ENCODE results near the gene LYVE1. TPM values are rescaled to one million over a fixed set of nuclear protein-coding genes. Genes with fewer than 3 reads are reported as not detected.
A peak's percentile ranks its signal among the peaks of the same experiment; 100 is the strongest.

The LYVE1 gene
- total RNA-seq, 2 donors from 2014 or later = 31.3 to 39.4 TPM

- intact Hi-C loops (cut with DNase I, micrococcal nuclease) = no loop called here
- DNase-seq = no peak
- no peak for ATAC-seq
These were observed 3.0 kb downstream of the LYVE1 start for GRCh38 chr11:10565493-10565892.

GRCh38 chr11:10564696-10565318 lies 3.7 kb downstream of the LYVE1 start:
- ATAC-seq = no peak
- DNase-seq = no peak
- intact Hi-C loops (cut with DNase I, micrococcal nuclease) = no loop called here

GRCh38 chr11:10564030-10564429 lies 4.4 kb downstream of the LYVE1 start:
- DNase-seq = no peak
- intact Hi-C loops (cut with DNase I, micrococcal nuclease) = no loop called here

DNA sequence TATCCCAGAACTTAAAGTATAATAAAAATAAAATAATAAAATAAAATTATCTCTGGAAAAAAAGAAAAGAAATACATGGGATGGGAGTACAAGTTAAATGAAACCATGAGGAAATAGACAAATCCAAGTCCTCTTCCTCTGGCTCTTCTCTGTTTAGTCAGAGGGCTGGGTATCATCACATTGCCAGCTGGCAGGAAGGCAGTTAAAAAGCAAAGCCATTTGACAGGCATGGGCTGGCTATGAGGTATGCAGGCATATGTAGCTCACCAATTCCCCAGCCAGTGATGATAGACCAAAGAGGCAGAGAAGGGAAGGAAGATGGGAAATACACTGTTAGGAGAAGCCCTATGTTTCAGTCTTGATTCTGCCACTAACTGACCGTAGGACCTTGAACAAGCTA lies 6.5 kb downstream of the LYVE1 start:
- DNase-seq (no peak), ATAC-seq (peak; percentile 67)
- intact Hi-C loops (cut with DNase I, micrococcal nuclease) = no loop called here

More at GRCh38 chr11:10564030-10564429, 4.4 kb downstream of the LYVE1 start:
- ATAC-seq = no peak

- ATAC-seq = peak; percentile 87
- intact Hi-C loops (cut with DNase I, micrococcal nuclease) = no loop called here
- no peak for DNase-seq
These were observed 7.2 kb downstream of the LYVE1 start for GRCh38 chr11:10561043-10561818.

DNA sequence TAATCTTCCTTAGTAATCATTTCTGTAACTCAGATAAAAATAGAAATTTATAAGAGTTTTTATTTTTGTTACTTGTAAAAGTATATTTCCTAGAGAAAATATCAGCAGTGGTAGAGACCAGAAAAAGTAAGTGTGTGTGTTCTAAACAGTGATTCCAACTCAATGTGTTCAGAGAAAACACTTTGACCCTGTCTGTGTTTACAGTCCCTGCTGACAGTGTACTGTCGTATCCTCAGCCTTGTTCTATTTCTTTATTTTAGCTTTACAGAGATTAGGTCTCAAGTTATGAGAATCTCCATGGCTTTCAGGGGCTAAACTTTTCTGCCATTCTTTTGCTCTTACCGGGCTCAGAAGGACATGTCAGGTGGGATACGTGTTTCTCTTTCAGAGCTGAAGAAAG lies 10.2 kb downstream of the LYVE1 start:
- DNase-seq = no peak
- ATAC-seq = no peak
- intact Hi-C loops (cut with DNase I, micrococcal nuclease) = no loop called here

GRCh38 chr11:10556590-10556989 lies 11.9 kb downstream of the LYVE1 start:
- intact Hi-C loops (cut with DNase I, micrococcal nuclease) = no loop called here
- ATAC-seq (peak; percentile 52), DNase-seq (no peak)

- DNase-seq = no peak
- intact Hi-C loops (cut with DNase I, micrococcal nuclease) = no loop called here
These were observed 16.6 kb downstream of the LYVE1 start for GRCh38 chr11:10551845-10552352.

GRCh38 chr11:10551290-10551592 lies 17.2 kb downstream of the LYVE1 start:
- no peak for ATAC-seq
- DNase-seq = no peak
- intact Hi-C loops (cut with DNase I, micrococcal nuclease) = no loop called here

More at GRCh38 chr11:10551845-10552352, 16.6 kb downstream of the LYVE1 start:
- no peak for ATAC-seq

DNA sequence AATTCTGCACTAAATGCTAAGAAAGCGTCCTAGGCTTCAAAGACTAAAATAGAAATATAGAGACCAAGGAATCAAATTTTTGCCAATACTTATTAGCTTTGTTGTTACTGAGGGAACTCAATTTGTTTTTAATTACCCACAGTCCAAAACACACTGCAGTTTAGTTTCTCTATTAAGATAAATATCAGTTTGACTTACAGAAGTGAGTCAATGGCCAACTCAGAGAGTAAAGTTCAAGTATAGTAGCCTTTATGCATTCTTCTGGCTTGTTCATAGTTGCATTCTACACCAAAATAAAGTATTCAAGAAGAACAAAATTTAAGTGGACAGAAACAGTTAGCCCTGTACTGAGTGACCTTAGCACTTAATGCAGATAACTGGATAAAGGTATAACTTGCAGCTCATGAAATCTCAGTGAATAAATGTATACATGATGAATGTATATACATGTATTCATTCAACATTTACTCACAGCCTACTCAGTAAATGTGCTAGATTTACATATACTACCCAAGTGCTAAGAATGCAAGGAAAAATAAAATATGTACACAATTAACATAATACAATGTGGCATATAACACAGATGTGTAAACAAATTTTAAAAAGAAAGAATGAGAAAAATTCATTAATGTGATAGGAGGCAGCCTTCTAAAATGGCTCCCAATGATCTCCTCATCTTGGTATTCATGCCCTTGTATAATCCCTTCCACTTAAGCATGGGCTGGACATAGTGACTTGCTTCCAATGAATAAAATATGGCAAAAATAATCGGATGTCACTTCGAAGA lies 17.8 kb downstream of the LYVE1 start:
- intact Hi-C loops (cut with DNase I, micrococcal nuclease) = no loop called here
- DNase-seq = no peak
- ATAC-seq = no peak

DNA sequence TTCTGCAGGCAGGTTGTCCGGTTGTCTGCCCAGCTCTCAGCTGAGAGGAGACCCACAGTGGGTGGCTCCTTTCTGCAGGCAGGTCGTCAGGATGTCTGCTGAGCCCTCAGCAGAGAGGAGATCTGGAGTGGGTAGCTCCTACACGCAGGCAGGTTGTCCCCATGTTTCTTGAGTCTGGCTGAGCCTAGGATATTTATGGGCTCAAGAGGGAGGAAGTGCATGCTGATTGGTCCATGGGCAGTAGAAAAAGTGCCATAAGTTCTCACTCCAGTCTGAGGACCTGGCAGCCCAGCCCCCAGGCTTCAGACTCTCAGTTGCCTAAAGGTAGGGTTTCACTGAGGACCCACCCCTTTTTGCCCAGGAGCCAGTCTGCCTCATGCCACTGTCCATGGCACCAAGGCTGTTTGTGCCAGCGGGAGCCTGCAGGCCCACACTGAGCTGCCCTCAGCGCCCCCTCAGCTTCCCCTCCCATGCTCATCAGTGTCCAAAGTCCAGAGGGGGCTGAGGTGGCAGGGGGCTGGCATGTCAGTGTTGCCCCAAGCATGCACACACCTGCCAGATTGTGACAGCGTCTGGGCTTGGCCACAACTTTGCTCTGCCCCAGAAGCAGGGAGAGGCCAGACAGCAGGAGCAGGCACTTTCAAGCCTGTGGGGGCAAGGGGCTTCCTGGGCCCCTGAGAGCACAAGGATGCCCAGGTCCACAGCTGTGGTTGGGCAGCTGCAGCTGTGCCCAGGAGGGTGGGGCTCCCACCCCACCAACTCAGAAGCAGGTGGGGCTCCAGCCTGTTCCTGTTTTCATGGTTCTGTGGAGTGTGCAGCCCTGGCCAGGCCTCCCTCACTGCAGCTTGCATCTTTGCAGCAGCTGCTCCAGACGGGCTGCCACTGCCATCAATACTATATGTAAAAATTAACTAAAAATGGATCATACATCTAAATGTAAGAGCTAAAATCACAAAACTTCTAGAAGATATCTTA lies 23.7 kb downstream of the LYVE1 start:
- ATAC-seq (no peak), DNase-seq (no peak)
- intact Hi-C loops (cut with DNase I, micrococcal nuclease) = no loop called here

DNA sequence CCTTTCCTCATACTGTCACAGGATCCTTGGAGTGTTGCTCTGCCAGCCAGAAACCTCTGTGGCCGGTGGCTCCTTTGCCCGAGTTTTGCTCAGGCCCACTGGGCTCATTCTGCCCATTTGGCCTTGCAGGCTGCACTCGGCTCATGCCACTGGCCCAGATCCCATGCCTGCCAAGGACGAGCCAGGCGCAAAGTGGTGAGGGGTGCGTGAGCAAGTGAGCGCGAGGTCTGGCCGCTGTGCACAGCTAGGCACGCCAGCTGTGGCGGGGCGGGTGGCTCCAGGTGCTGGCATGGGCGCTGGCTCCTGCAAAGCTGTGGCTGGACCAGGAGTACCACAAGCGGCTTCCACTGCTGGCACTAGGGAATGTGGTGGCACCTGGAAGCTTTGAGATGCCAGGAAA lies 24.7 kb downstream of the LYVE1 start:
- no peak for DNase-seq
- no peak for ATAC-seq
- intact Hi-C loops (cut with DNase I, micrococcal nuclease) = no loop called here

GRCh38 chr11:10542776-10543175 lies 25.7 kb downstream of the LYVE1 start:
- intact Hi-C loops (cut with DNase I, micrococcal nuclease) = no loop called here
- ATAC-seq (no peak), DNase-seq (no peak)

GRCh38 chr11:10541561-10541930 lies 26.9 kb downstream of the LYVE1 start:
- DNase-seq (no peak), ATAC-seq (no peak)
- intact Hi-C loops (cut with DNase I, micrococcal nuclease) = no loop called here

- intact Hi-C loops (cut with DNase I, micrococcal nuclease) = no loop called here
- peak; percentile 93 to 99 for DNase-seq
- peak; percentile 99 for ATAC-seq
These were observed 27.4 kb downstream of the LYVE1 start, which contains the start of gene RNF141 for GRCh38 chr11:10540915-10541560. Gene RNF141, minus strand, starts transcription at chr11:10541187. Its CDS starts 7,029 bp downstream, at chr11:10534158.

DNA sequence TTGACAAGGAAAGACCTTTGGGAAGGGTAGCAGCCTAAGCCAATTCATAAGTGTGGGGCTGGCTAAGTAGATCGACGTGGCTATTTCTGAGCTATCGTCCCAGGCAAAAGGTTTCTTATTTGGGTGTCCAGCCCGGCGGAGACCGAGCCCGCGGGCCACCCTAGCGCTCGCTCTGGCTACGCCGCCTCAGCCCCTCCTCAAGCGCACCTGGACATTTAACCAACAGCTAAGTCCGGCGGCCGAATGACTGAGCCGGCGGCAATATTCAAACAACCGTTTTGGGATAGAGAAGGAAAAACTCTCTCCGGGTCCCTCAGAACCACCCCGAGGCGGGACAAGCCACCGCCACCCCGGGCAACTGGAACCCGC lies 27.9 kb downstream of the LYVE1 start:
- DNase-seq = peak; percentile 38 to 67
- intact Hi-C loops (cut with DNase I, micrococcal nuclease) = no loop called here
- ATAC-seq = peak; percentile 74

DNA sequence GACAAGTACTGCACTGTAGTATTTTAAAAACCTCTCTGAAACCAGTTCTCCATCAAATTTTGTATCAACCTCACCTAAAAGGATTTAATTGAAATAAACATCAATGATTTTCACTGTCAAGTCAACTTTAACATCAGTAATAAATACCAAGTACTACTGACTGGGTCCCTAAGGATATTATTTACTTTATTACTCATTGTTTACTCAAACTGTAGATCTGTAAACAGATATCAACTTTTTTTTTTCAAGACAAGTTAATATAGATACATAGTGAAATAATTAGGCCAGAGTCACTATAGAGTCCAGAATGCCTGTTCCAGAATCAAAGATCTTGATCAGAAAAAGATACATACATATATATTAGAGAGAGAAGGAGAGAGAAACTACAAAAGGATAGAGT lies 29.1 kb downstream of the LYVE1 start:
- ATAC-seq (no peak), DNase-seq (no peak)
- intact Hi-C loops (cut with DNase I, micrococcal nuclease) = no loop called here

DNA sequence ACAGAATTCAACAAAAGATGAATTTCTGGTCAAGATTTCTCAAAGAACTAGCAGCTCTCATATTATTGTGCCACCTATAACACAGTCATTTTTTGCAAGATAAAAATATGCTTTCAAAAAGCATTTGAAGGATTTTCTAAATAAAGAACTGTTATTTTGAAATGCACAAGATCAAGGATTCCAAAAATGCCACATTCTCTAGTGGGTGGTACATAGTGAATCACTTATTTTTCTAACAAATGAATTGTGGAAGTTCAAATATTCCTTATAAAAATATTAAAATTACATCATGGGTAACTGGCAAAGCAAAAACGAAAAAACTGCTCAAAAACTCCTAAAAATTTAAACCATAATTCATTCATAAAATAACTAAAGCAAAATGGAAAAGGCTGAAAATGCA lies 29.5 kb downstream of the LYVE1 start:
- ATAC-seq = no peak
- intact Hi-C loops (cut with DNase I, micrococcal nuclease) = no loop called here
- no peak for DNase-seq
